GM12801 (cell line): ENCODE measurements around the gene ARL6IP4.
A peak's percentile ranks its signal among the peaks of the same experiment; 100 is the strongest.

Source experiments
- TF ChIP-seq, protein P1 (sequence below): IDR thresholded peaks from one replicate; pipeline ENCODE4 v1.5.1; 2011; ENCODE audit warnings: control low read depth; ENCODE audit not compliant: insufficient read length; ENCODE audit errors: extremely low read depth

ARL6IP4 gene

GRCh38 chr12:122951406-122951805, 29.1 kb upstream of the ARL6IP4 start:
- TF ChIP-seq, protein P1, sequence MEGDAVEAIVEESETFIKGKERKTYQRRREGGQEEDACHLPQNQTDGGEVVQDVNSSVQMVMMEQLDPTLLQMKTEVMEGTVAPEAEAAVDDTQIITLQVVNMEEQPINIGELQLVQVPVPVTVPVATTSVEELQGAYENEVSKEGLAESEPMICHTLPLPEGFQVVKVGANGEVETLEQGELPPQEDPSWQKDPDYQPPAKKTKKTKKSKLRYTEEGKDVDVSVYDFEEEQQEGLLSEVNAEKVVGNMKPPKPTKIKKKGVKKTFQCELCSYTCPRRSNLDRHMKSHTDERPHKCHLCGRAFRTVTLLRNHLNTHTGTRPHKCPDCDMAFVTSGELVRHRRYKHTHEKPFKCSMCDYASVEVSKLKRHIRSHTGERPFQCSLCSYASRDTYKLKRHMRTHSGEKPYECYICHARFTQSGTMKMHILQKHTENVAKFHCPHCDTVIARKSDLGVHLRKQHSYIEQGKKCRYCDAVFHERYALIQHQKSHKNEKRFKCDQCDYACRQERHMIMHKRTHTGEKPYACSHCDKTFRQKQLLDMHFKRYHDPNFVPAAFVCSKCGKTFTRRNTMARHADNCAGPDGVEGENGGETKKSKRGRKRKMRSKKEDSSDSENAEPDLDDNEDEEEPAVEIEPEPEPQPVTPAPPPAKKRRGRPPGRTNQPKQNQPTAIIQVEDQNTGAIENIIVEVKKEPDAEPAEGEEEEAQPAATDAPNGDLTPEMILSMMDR = no peak

- TF ChIP-seq, protein P1 = peak; percentile 29
Observed at GRCh38 chr12:122951979-122952892, 28.2 kb upstream of the ARL6IP4 start.

DNA sequence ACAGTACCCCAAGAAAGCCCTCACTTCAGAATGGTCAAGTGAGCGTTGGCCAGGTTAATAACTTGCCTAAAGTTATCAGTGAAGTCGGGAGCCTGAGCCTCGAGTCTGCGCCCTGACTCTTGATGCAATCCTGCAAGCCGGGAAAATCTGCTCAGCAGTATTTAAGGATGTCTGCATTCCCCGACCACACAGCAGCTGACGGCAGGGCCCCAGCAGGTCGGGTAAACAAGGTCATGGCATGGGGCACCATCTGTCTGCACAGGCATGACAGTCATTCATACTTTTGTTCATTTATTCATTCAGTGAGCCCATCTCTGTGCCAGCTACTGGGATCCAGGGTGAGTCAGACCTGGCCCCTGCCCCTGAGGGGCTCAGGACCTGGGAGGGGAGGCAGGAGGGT, 25.3 kb upstream of the ARL6IP4 start:
- TF ChIP-seq, protein P1 = no peak

- TF ChIP-seq, protein P1 = no peak
Observed at GRCh38 chr12:122956035-122956434, 24.4 kb upstream of the ARL6IP4 start.

DNA sequence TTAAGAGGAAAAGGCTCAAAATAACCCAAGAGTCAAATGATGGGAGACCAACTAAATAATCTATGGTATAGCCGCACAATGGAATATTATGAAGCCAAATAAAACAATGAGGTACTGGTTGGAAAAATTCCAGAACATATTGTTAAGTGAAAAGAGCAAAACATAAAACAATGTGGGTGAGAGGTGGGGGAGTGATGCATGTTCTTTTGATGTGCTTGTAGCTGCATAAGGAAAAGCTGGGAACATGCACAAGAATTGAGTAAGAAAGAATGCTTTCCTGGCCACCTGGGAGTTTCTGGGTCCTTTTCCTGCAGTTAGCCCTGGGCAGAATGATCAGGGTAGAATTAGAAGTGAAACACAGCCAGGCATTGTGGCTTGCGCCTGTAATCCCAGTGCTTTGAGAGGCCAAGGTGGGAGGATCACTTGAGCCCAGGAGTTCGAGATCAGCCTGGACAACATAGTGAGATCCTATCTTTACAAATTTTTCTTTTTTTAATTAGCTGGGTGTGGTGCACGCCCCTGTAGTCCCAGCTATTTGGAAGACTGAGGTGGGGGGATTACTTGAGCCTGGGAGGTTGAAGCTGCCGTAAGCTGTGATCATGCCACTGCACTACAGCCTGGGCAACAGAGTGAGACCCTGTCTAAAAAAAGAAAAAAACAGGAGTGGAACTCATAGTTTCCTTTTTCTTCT, 22.1 kb upstream of the ARL6IP4 start:
- TF ChIP-seq, protein P1 = no peak

DNA sequence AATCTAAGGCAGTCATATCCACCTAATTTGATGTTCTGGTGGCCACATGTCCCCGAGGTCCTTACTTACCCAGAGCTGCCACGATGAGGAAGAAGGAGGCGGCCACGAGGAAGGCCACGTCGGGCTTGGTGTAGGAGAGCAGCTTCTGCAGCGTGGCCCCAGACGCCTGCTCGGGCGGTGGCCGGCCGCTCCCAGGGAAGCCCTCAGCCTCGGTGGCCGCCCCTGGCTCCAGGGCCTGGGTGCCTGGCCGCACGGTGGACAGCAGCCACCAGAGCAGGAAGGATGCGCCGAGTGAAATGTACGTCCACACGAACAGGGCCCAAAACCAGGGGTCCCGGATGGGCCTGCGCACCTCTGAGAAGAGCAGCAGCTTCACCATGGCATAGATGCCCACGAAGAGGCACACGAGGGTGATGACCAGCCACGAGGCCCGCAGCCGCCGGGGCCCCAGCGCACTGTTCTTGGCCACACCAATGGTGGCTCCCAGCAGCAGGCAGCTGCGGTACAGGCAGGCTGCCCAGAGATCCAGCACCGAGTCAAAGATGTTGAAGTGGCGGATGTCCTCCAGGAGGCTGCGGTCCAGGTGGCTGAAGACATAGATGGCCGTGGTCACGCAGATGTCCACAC, 20.8 kb upstream of the ARL6IP4 start:
- TF ChIP-seq, protein P1 = no peak

GRCh38 chr12:122960193-122960569, 20.3 kb upstream of the ARL6IP4 start:
- TF ChIP-seq, protein P1 = no peak
